GM19035 (cell line): ENCODE measurements around the gene UNC45A.

Experiments used
- ATAC-seq: cut with Tn5 transposase; IDR thresholded peaks from one replicate; pipeline ENCODE4 v1.9.1; 2021; ENCODE audit not compliant: unreplicated experiment

Gene UNC45A

GRCh38 chr15:90998737-90999136, 63.7 kb downstream of the UNC45A start:
- no peak for ATAC-seq

GRCh38 chr15:91001209-91001608, 66.1 kb downstream of the UNC45A start:
- ATAC-seq, result no peak
